Omental fat pad (tissue), 4 donors: Measurements from ENCODE around the gene NWD2. TPM values are rescaled to one million over a fixed set of nuclear protein-coding genes. Genes with fewer than 3 reads are reported as not detected.

ENCODE experiments used
- ATAC-seq: fragments of 150-250 bp; one replicate; pipeline ENCODE4 v1.9.1; 2016; ENCODE audit warnings: mild to moderate bottlenecking, moderate library complexity; ENCODE audit not compliant: low FRiP score
- DNase-seq: peaks from one replicate; pipeline ENCODE4 v3.0.0-alpha.2; 2019; ENCODE audit warnings: low spot score
- CTCF ChIP-seq, 3 donors: fragments of 450-650 bp; IDR thresholded peaks; one replicate each; pipeline ENCODE4 v1.5.1; 2016 to 2017; ENCODE audit warnings: antibody characterized with exemption in 3 of 3, mild to moderate bottlenecking in 3 of 3, moderate library complexity in 2 of 3
- total RNA-seq, 4 donors: library from RNA; depleted of rRNA; stranded (reverse); fragments of >200 nt; gene quantifications; one replicate each; pipeline ENCODE4 v1.1.0, GENCODE V29; 2016

The NWD2 gene
- total RNA-seq, 4 donors from 2014 or later: 2.0 to 21.2 (median 11.4) TPM

GRCh38 chr4:37467824-37468223 lies 223.3 kb downstream of the NWD2 start:
- no peak for ATAC-seq
- TF ChIP-seq CTCF (IDR thresholded peaks at IDR 0.05): no peak

GRCh38 chr4:37469286-37469685 lies 224.7 kb downstream of the NWD2 start:
- DNase-seq: no peak
- TF ChIP-seq CTCF (IDR thresholded peaks at IDR 0.05): no peak
- ATAC-seq: no peak

More at GRCh38 chr4:37467824-37468223, 223.3 kb downstream of the NWD2 start:
- no peak for DNase-seq

GRCh38 chr4:37470245-37470644 lies 225.7 kb downstream of the NWD2 start:
- no peak for TF ChIP-seq CTCF (IDR thresholded peaks at IDR 0.05)
- no peak for DNase-seq
- ATAC-seq: no peak

- no peak for TF ChIP-seq CTCF (IDR thresholded peaks at IDR 0.05)
- ATAC-seq: no peak
Measured at GRCh38 chr4:37471093-37471492, 226.6 kb downstream of the NWD2 start.

GRCh38 chr4:37471971-37472370 lies 227.4 kb downstream of the NWD2 start:
- no peak for ATAC-seq

More at GRCh38 chr4:37471093-37471492, 226.6 kb downstream of the NWD2 start:
- no peak for DNase-seq

GRCh38 chr4:37473807-37474206 lies 229.3 kb downstream of the NWD2 start:
- TF ChIP-seq CTCF (IDR thresholded peaks at IDR 0.05): no peak
- DNase-seq (no peak), ATAC-seq (no peak)

More at GRCh38 chr4:37471971-37472370, 227.4 kb downstream of the NWD2 start:
- DNase-seq: no peak
- no peak for TF ChIP-seq CTCF (IDR thresholded peaks at IDR 0.05)

GRCh38 chr4:37475087-37475486 lies 230.5 kb downstream of the NWD2 start:
- TF ChIP-seq CTCF (IDR thresholded peaks at IDR 0.05): no peak
- ATAC-seq (no peak), DNase-seq (no peak)
